Activated T-helper 1 cell treated with anti-CD3 and anti-CD28 coated beads, Interleukin-12 subunit alpha, Interleukin-12 subunit beta, Interleukin-2, Interleukin-4 antibody, amounts not matched to agents 30 ng/mL and 10 ng/mL and 1 ng/mL, durations not matched to agents 14 hours and 24 hours and 36 hours (primary cell): Measurements from ENCODE around the gene NR3C2. TPM values are rescaled to one million over a fixed set of nuclear protein-coding genes. Genes with fewer than 3 reads are reported as not detected.
A peak's percentile ranks its signal among the peaks of the same experiment; 100 is the strongest.

Experiments
- DNase-seq: peaks from one replicate; pipeline ENCODE4 v3.0.0; 2021; ENCODE audit warnings: low spot score
- H3K27ac Mint-ChIP-seq: one replicate; pipeline ENCODE4 v1.8.0; 2021; ENCODE audit warnings: mild to moderate bottlenecking, mixed read lengths
- H3K27me3 Mint-ChIP-seq: one replicate; pipeline ENCODE4 v1.8.0; 2022; ENCODE audit warnings: mild to moderate bottlenecking, moderate library complexity, mixed read lengths; ENCODE audit not compliant: insufficient read depth
- H3K36me3 Mint-ChIP-seq: one replicate; pipeline ENCODE4 v1.8.0; 2021; ENCODE audit warnings: low read depth, mixed read lengths
- H3K4me1 Mint-ChIP-seq: one replicate; pipeline ENCODE4 v1.8.0; 2021; ENCODE audit warnings: low read depth, mixed read lengths
- H3K4me3 Mint-ChIP-seq: one replicate; pipeline ENCODE4 v1.8.0; 2021; ENCODE audit warnings: mild to moderate bottlenecking, moderate library complexity, mixed read lengths
- H3K9me3 Mint-ChIP-seq: one replicate; pipeline ENCODE4 v1.8.0; 2021; ENCODE audit warnings: mixed read lengths
- intact Hi-C: fragments of 100-400 bp; cut with micrococcal nuclease; formaldehyde crosslinking; loops from one replicate; pipeline ENCODE4 v1.15.1; 2024
- total RNA-seq: library from RNA; stranded (reverse); gene quantifications from 2 replicates; pipeline ENCODE4 v1.2.3, GENCODE V29; 2022

NR3C2 gene
- total RNA-seq, 1 donor from 2014 or later: 0.29 TPM

- H3K4me1 Mint-ChIP-seq: peaks cover 23% of the 10 kb centered on the region
- H3K27ac Mint-ChIP-seq: peak overlapping the region; percentile 48
- no peaks in the 10 kb centered on the region for H3K9me3 Mint-ChIP-seq
- H3K4me3 Mint-ChIP-seq: peak overlapping the region; percentile 79
- intact Hi-C loops: loop anchor here (5.0 to 10.0 kb wide), 6 partner anchors 382 to 762 kb away; partner anchors contain the start of gene PRMT9
- peaks cover 48% of the 10 kb centered on the region for H3K27me3 Mint-ChIP-seq
- peak; percentile 2 for DNase-seq
- H3K36me3 Mint-ChIP-seq: no peaks in the 10 kb centered on the region
These were observed 2.3 kb upstream of the NR3C2 start for GRCh38 chr4:148444296-148445070.

- no peaks in the 10 kb centered on the region for H3K9me3 Mint-ChIP-seq
- H3K4me1 Mint-ChIP-seq: peaks cover 23% of the 10 kb centered on the region
- H3K27ac Mint-ChIP-seq: peak overlapping the region; percentile 48
- no peaks in the 10 kb centered on the region for H3K36me3 Mint-ChIP-seq
- peaks cover 52% of the 10 kb centered on the region for H3K27me3 Mint-ChIP-seq
- H3K4me3 Mint-ChIP-seq: peak overlapping the region; percentile 96
- intact Hi-C loops: loop anchor here (2.0 to 10.0 kb wide), 7 partner anchors 381 to 827 kb away; partner anchors contain the start of genes PRMT9 and TMEM184C
- DNase-seq: peak; percentile 5
These were observed 1.5 kb upstream of the NR3C2 start for GRCh38 chr4:148443512-148444295.

DNA sequence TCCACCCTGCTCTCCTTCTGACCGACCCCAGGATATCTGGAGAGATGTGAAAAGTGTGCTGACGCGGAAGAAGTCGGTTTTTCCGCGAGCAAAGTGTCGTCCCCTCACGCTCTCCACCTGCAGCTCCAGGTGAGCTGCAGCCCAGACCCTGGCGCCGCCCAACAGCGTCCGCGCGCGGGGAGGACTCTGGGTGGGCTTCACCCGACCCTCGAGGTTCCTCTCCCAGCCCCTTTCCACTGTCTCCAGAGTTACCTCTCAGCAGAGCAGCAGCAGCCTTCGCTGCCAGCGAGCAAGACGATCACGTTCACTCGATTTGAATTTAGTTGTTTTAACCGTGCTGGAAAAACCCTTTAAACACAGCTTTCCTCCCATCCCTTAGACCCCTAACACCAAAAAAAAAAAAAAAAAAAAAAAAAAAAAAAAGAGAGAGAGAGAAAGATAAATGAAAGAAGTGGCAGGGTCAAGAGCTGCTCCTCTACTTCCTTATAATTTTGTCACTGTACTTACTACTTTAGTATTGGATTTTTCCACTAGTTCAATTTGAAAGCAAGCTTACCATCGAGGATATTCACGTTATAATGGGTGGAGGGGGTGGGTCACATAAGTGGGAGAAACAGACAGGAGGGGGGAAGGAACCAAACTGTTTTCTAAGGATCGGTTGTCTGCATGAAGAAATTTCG lies 758 bp upstream of the NR3C2 start:
- H3K4me3 Mint-ChIP-seq: peak overlapping the region; percentile 96
- H3K27me3 Mint-ChIP-seq: peaks cover 47% of the 10 kb centered on the region
- no peaks in the 10 kb centered on the region for H3K36me3 Mint-ChIP-seq
- H3K9me3 Mint-ChIP-seq: no peaks in the 10 kb centered on the region
- peaks cover 23% of the 10 kb centered on the region for H3K4me1 Mint-ChIP-seq
- intact Hi-C loops: loop anchor here (1.0 to 10.0 kb wide), 8 partner anchors 381 to 826 kb away; partner anchors contain the start of genes ARHGAP10, PRMT9 and TMEM184C
- no peak for DNase-seq
- H3K27ac Mint-ChIP-seq: peak overlapping the region; percentile 48

- H3K9me3 Mint-ChIP-seq: no peaks in the 10 kb centered on the region
- H3K27ac Mint-ChIP-seq: no peak overlapping the region
- H3K36me3 Mint-ChIP-seq: no peaks in the 10 kb centered on the region
- H3K4me3 Mint-ChIP-seq: peak overlapping the region; percentile 96
- no peak for DNase-seq
- intact Hi-C loops: loop anchor here (5.0 to 10.0 kb wide), 6 partner anchors 379 to 759 kb away; partner anchors contain the start of gene PRMT9
- peaks cover 35% of the 10 kb centered on the region for H3K27me3 Mint-ChIP-seq
- peaks cover 23% of the 10 kb centered on the region for H3K4me1 Mint-ChIP-seq
These were observed 609 bp downstream of the NR3C2 start for GRCh38 chr4:148441624-148441985.

DNA sequence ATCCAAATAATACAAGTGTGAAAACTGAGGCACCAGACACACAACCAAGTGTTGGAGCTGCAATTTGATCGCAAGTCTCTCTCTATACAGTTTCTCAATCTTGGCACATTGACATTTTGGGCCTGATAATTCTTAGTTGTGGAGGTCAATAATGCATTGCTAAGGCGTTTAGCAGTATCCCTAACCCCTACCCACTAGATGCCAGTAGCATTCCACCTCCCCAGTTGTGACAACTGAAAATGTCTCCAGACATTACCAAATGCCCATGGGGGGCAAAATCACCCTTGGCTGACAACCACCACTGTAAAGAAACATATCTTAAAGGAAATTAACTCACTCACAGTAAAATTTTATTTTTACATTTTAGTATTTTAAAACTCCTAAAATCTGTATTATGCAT lies 4.2 kb downstream of the NR3C2 start:
- Mint-ChIP-seq H3K4me3 (no peak overlapping the region), H3K27me3 (peaks cover 22% of the 10 kb centered on the region), H3K36me3 (no peaks in the 10 kb centered on the region), H3K27ac (no peak overlapping the region), H3K9me3 (no peaks in the 10 kb centered on the region), H3K4me1 (peaks cover 16% of the 10 kb centered on the region)
- DNase-seq: no peak
- intact Hi-C loops: no loop called here

DNA sequence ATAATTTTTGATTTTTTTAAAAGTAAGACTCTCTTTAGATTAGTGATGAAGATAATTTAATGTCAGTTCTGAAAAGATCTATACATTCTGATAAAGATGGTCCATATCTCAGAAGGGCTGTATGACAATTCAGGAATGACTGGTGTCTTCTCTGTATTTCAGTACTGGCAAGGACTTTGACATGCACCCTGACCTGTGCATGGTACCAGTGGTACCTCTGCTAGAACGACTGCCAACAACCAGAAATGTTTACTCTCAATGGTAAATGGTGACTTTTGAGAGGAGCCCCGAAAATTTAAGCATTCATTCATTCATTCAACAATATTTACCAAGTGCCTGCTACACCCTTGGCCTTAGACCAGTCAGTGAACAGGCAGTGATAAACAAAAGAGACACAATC lies 4.8 kb downstream of the NR3C2 start:
- peaks cover 16% of the 10 kb centered on the region for H3K4me1 Mint-ChIP-seq

DNA sequence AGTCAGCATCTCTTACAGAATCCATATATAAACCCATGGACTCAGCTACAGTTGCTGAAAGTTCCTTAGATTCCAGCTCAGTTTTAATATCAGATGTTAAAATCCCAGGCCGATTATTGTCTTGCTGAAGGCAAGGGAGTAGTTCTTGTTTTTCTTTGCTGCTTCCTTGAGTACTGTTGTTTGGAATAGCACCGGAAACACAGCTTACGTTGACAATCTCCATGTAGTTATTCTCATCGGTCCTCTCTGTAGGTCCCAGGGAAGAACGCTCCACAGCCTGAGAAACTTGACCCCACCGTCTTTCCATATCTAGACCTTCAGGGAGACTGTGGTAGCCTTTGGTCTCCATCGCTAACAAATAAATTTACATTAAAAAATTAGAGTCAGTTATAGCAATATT lies 5.7 kb downstream of the NR3C2 start:
- no peak for DNase-seq
- Mint-ChIP-seq H3K36me3 (no peaks in the 10 kb centered on the region), H3K9me3 (no peaks in the 10 kb centered on the region), H3K4me3 (no peak overlapping the region), H3K27ac (no peak overlapping the region), H3K27me3 (peaks cover 18% of the 10 kb centered on the region), H3K4me1 (peaks cover 9% of the 10 kb centered on the region)
- intact Hi-C loops: no loop called here

More for the DNA sequence above, 4.8 kb downstream of the NR3C2 start:
- intact Hi-C loops: no loop called here
- peaks cover 20% of the 10 kb centered on the region for H3K27me3 Mint-ChIP-seq
- no peak overlapping the region for H3K27ac Mint-ChIP-seq
- no peaks in the 10 kb centered on the region for H3K9me3 Mint-ChIP-seq
- H3K36me3 Mint-ChIP-seq: no peaks in the 10 kb centered on the region
- H3K4me3 Mint-ChIP-seq: no peak overlapping the region
- no peak for DNase-seq

DNA sequence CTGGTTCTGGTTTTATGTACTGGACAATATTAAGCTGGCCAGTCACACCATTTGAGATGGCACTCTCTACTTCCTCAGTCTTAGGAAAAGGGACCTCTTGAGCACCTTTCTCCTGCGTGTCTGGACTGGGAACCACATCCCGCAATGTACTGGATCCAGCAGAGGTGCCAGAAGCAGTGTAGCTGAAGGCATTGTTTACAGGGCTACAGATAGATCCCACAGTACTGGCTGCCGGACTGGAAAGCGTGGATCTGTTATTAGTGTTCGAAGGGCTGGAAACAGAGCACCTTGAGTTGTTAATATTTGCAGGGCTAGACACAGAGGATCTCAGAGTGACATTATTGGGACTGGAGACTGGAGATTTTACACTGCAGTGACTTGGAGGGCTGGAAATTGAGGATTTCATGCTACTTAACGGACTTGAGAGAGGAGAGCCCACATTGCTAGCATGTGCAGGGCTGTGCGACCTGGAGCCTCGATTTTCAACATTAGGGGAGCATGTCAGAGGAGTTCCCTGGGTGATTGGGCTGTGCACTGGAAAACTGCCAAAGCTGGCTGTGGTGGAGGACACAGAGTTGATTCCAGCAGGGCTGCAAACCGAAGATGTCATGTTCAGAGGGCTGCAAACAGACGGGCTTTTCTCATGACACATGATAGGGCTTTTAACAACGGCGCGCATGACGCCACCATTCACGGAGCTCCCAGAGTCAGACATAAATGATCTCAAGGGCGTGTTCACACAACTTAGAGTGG lies 6.4 kb downstream of the NR3C2 start:
- H3K9me3 Mint-ChIP-seq: no peaks in the 10 kb centered on the region
- H3K27ac Mint-ChIP-seq: no peak overlapping the region

GRCh38 chr4:148434075-148434773 lies 8.0 kb downstream of the NR3C2 start:
- Mint-ChIP-seq H3K4me1 (no peaks in the 10 kb centered on the region), H3K4me3 (no peak overlapping the region), H3K27me3 (peaks cover 9% of the 10 kb centered on the region), H3K36me3 (no peaks in the 10 kb centered on the region), H3K27ac (no peak overlapping the region), H3K9me3 (no peaks in the 10 kb centered on the region)
- no peak for DNase-seq
- intact Hi-C loops: no loop called here

More for the DNA sequence above, 6.4 kb downstream of the NR3C2 start:
- Mint-ChIP-seq H3K27me3 (peaks cover 18% of the 10 kb centered on the region), H3K4me3 (no peak overlapping the region), H3K4me1 (peaks cover 2% of the 10 kb centered on the region), H3K36me3 (no peaks in the 10 kb centered on the region)
- DNase-seq: no peak
- intact Hi-C loops: no loop called here

DNA sequence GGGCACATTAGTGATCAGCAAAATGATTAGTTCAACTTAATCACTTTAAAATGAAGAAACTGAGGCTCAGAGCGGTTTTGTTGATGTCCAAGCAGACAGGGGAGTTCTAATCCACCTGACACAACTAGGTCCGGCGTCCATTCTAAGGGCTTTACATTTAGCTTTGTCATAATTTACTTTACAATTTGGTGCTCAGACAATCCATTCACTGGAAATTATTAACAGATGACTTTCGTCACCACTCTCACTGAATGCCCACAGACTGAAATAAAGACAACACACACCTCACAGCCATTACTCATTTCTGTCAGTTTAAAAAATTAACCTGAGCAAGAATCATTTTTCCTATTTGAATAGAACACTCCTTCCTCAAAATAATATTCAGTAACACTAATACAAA lies 10.8 kb downstream of the NR3C2 start:
- no peaks in the 10 kb centered on the region for H3K36me3 Mint-ChIP-seq
- no peaks in the 10 kb centered on the region for H3K4me1 Mint-ChIP-seq
- peaks cover 8% of the 10 kb centered on the region for H3K27me3 Mint-ChIP-seq
- H3K9me3 Mint-ChIP-seq: no peaks in the 10 kb centered on the region
- DNase-seq: no peak
- H3K4me3 Mint-ChIP-seq: no peak overlapping the region
- no peak overlapping the region for H3K27ac Mint-ChIP-seq
- intact Hi-C loops: no loop called here

GRCh38 chr4:148430854-148431253 lies 11.4 kb downstream of the NR3C2 start:
- DNase-seq: no peak
- H3K4me1 Mint-ChIP-seq: no peaks in the 10 kb centered on the region
- intact Hi-C loops: no loop called here
- no peak overlapping the region for H3K27ac Mint-ChIP-seq
- no peaks in the 10 kb centered on the region for H3K9me3 Mint-ChIP-seq
- H3K36me3 Mint-ChIP-seq: no peaks in the 10 kb centered on the region
- H3K27me3 Mint-ChIP-seq: peaks cover 8% of the 10 kb centered on the region
- H3K4me3 Mint-ChIP-seq: no peak overlapping the region

DNA sequence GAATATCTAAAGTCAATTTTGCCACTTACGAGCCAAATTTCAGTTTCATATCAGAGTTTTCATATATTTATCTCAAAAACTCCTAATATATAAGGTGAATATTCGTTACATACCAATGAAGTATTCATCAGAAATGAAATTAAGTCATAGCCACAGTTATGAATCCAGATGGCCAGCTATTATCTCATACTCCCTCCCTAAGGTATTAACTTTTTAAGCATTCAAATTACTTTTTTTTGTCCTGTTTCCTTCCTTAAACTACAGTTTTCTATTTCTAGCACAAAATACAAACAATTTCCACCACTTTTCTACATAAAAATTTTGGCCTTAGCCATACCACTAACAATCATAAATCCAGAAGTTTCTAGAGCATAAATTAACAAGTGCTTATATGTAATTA lies 13.0 kb downstream of the NR3C2 start:
- Mint-ChIP-seq H3K4me1 (no peaks in the 10 kb centered on the region), H3K4me3 (no peak overlapping the region), H3K27me3 (peaks cover 6% of the 10 kb centered on the region), H3K27ac (no peak overlapping the region), H3K9me3 (no peaks in the 10 kb centered on the region), H3K36me3 (no peaks in the 10 kb centered on the region)
- DNase-seq: no peak
- intact Hi-C loops: no loop called here
